HepG2 (cell line): Measurements from ENCODE around the gene PDK2. TPM values are rescaled to one million over a fixed set of nuclear protein-coding genes. Genes with fewer than 3 reads are reported as not detected.

Source experiments
- BORCS8-MEF2B ChIP-seq: sonication (generic); formaldehyde crosslinking; IDR thresholded peaks from 2 replicates; pipeline ENCODE4 v1.8.0; 2022; ENCODE audit warnings: mild to moderate bottlenecking, missing genetic modification reagents
- CCDC6 ChIP-seq: sonication (generic); formaldehyde crosslinking; IDR thresholded peaks from 2 replicates; pipeline ENCODE4 v1.8.1; 2022; ENCODE audit warnings: mild to moderate bottlenecking, missing genetic modification reagents, moderate library complexity
- FLYWCH1 ChIP-seq: sonication (generic); formaldehyde crosslinking; IDR thresholded peaks from 2 replicates; pipeline ENCODE4 v1.8.1; 2023; ENCODE audit warnings: mild to moderate bottlenecking, missing genetic modification reagents
- HNRNPL ChIP-seq: fragments of 200-400 bp; formaldehyde crosslinking; IDR thresholded peaks from 2 replicates; pipeline ENCODE4 v1.6.1; 2017; ENCODE audit warnings: mild to moderate bottlenecking, low read depth, low read length
- MAFG ChIP-seq: sonication (generic); formaldehyde crosslinking; IDR thresholded peaks from 2 replicates; pipeline ENCODE4 v1.5.1; 2020; ENCODE audit warnings: mild to moderate bottlenecking, missing genetic modification reagents
- NCOA2 ChIP-seq: sonication (generic); formaldehyde crosslinking; IDR thresholded peaks from 2 replicates; pipeline ENCODE4 v1.8.0; 2022; ENCODE audit warnings: inconsistent platforms
- NR2C2 ChIP-seq: sonication (generic); formaldehyde crosslinking; IDR thresholded peaks from 2 replicates; pipeline ENCODE4 v1.4.0; 2020; ENCODE audit warnings: missing genetic modification reagents, mild to moderate bottlenecking, moderate library complexity, borderline replicate concordance
- PAXIP1 ChIP-seq: sonication (generic); formaldehyde crosslinking; conservative IDR thresholded peaks from 2 replicates; pipeline ENCODE4 v1.4.0; 2020; ENCODE audit warnings: mild to moderate bottlenecking, missing genetic modification reagents, moderate library complexity
- PITX1 ChIP-seq: sonication (generic); formaldehyde crosslinking; IDR thresholded peaks from 2 replicates; pipeline ENCODE4 v1.5.1; 2020; ENCODE audit warnings: mild to moderate bottlenecking, missing genetic modification reagents
- SIX4 ChIP-seq: sonication (generic); formaldehyde crosslinking; IDR thresholded peaks from 2 replicates; pipeline ENCODE4 v1.4.0; 2020; ENCODE audit warnings: missing genetic modification reagents
- TOE1 ChIP-seq: sonication (generic); formaldehyde crosslinking; IDR thresholded peaks from 2 replicates; pipeline ENCODE4 v1.4.0; 2020; ENCODE audit warnings: mild to moderate bottlenecking, missing genetic modification reagents
- ZBTB20 ChIP-seq: sonication (generic); formaldehyde crosslinking; IDR thresholded peaks from 2 replicates; pipeline ENCODE4 v1.8.1; 2023; ENCODE audit warnings: missing genetic modification reagents, low read depth, mild to moderate bottlenecking, borderline replicate concordance
- ZFP37 ChIP-seq: sonication (generic); formaldehyde crosslinking; IDR thresholded peaks from 2 replicates; pipeline ENCODE4 v1.4.0; 2020; ENCODE audit warnings: missing genetic modification reagents, borderline replicate concordance
- ZNF253 ChIP-seq: sonication (generic); formaldehyde crosslinking; IDR thresholded peaks from 2 replicates; pipeline ENCODE4 v1.8.0; 2022; ENCODE audit warnings: mild to moderate bottlenecking, missing genetic modification reagents, borderline replicate concordance
- ZNF354B ChIP-seq: sonication (generic); formaldehyde crosslinking; IDR thresholded peaks from 2 replicates; pipeline ENCODE4 v1.8.0; 2022; ENCODE audit warnings: mild to moderate bottlenecking, missing genetic modification reagents
- ZNF441 ChIP-seq: sonication (generic); formaldehyde crosslinking; IDR thresholded peaks from 2 replicates; pipeline ENCODE4 v1.7.0; 2021; ENCODE audit warnings: missing genetic modification reagents, borderline replicate concordance
- ZNF780A ChIP-seq: sonication (generic); formaldehyde crosslinking; IDR thresholded peaks from 2 replicates; pipeline ENCODE4 v1.8.0; 2022; ENCODE audit warnings: mild to moderate bottlenecking, missing genetic modification reagents, moderate library complexity
- polyA plus RNA-seq, 8 experiments: library from polyadenylated mRNA; depleted of rRNA in 3 of 8; stranded (reverse) in 7 of 8; unstranded in 1 of 8; fragments of >200 nt; fragmentation: Illumina TruSeq in 4 of 8; extraction: Trizol in 4 of 8; gene quantifications; 2 replicates each; pipeline versions ENCODE4 v1.2.1 to v1.2.3, GENCODE V29; 2011 to 2016; ENCODE audit warnings: low read depth in 4 of 8, missing spikeins in 1 of 8, mixed read lengths in 1 of 8; ENCODE audit not compliant: insufficient read depth in 1 of 8
- total RNA-seq, 5 experiments: library from RNA; depleted of rRNA; stranded (reverse); fragments of >200 nt; fragmentation: Illumina TruSeq; extraction: Trizol; gene quantifications; 2 replicates each; pipeline ENCODE4 v1.2.3, GENCODE V29; 2016; ENCODE audit warnings: low read depth in 1 of 5
- TF ChIP-seq, protein P1 (sequence below): sonication (generic); formaldehyde crosslinking; IDR thresholded peaks from 2 replicates; pipeline ENCODE4 v1.9.0; 2022; ENCODE audit warnings: missing genetic modification reagents, mild to moderate bottlenecking, borderline replicate concordance
- TF ChIP-seq, protein P2 (sequence below): sonication (generic); formaldehyde crosslinking; conservative IDR thresholded peaks from 2 replicates; pipeline ENCODE4 v1.4.0; 2020; ENCODE audit warnings: missing genetic modification reagents
- TF ChIP-seq, protein P3 (sequence below): sonication (generic); formaldehyde crosslinking; IDR thresholded peaks from 2 replicates; pipeline ENCODE4 v1.8.0; 2022; ENCODE audit warnings: missing genetic modification reagents, mild to moderate bottlenecking, moderate library complexity, borderline replicate concordance
- TF ChIP-seq, protein P4 (sequence below): sonication (generic); formaldehyde crosslinking; IDR thresholded peaks from 2 replicates; pipeline ENCODE4 v1.8.0; 2022; ENCODE audit warnings: missing genetic modification reagents, low read depth, mild to moderate bottlenecking, borderline replicate concordance

PDK2 gene
- total and polyA plus RNA-seq, 2 of the 13 experiments (the other 11 are each of a cell fraction or from before 2014, with no cell fraction given), result 18.5 to 59.7 TPM

- no peak for TF ChIP-seq PAXIP1 (CRISPR knock-in tag)
- peak; percentile 60; the same call in 1 of the 2 replicates for TF ChIP-seq BORCS8-MEF2B
- no peak for TF ChIP-seq NCOA2 (CRISPR knock-in tag)
- TF ChIP-seq, protein P1, sequence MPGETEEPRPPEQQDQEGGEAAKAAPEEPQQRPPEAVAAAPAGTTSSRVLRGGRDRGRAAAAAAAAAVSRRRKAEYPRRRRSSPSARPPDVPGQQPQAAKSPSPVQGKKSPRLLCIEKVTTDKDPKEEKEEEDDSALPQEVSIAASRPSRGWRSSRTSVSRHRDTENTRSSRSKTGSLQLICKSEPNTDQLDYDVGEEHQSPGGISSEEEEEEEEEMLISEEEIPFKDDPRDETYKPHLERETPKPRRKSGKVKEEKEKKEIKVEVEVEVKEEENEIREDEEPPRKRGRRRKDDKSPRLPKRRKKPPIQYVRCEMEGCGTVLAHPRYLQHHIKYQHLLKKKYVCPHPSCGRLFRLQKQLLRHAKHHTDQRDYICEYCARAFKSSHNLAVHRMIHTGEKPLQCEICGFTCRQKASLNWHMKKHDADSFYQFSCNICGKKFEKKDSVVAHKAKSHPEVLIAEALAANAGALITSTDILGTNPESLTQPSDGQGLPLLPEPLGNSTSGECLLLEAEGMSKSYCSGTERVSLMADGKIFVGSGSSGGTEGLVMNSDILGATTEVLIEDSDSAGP (CRISPR knock-in tag), result peak; percentile 55; the same call in 1 of the 2 replicates
- TF ChIP-seq, protein P2, sequence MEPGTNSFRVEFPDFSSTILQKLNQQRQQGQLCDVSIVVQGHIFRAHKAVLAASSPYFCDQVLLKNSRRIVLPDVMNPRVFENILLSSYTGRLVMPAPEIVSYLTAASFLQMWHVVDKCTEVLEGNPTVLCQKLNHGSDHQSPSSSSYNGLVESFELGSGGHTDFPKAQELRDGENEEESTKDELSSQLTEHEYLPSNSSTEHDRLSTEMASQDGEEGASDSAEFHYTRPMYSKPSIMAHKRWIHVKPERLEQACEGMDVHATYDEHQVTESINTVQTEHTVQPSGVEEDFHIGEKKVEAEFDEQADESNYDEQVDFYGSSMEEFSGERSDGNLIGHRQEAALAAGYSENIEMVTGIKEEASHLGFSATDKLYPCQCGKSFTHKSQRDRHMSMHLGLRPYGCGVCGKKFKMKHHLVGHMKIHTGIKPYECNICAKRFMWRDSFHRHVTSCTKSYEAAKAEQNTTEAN (CRISPR knock-in tag), result no peak
- no peak for TF ChIP-seq HNRNPL
- TF ChIP-seq NR2C2 (CRISPR knock-in tag), result no peak
- TF ChIP-seq TOE1 (CRISPR knock-in tag), result no peak
- TF ChIP-seq ZNF441 (CRISPR knock-in tag), result no peak
- no peak for TF ChIP-seq CCDC6 (CRISPR knock-in tag)
- no peak for TF ChIP-seq ZBTB20 (CRISPR knock-in tag)
- TF ChIP-seq MAFG (CRISPR knock-in tag), result no peak
- TF ChIP-seq ZNF354B (CRISPR knock-in tag), result no peak
- no peak for TF ChIP-seq SIX4 (CRISPR knock-in tag)
- TF ChIP-seq FLYWCH1 (CRISPR knock-in tag), result no peak
- TF ChIP-seq ZNF253 (CRISPR knock-in tag), result no peak
- no peak for TF ChIP-seq ZFP37
- TF ChIP-seq ZNF780A (CRISPR knock-in tag), result no peak
- no peak for TF ChIP-seq PITX1 (CRISPR knock-in tag)
- TF ChIP-seq, protein P3, sequence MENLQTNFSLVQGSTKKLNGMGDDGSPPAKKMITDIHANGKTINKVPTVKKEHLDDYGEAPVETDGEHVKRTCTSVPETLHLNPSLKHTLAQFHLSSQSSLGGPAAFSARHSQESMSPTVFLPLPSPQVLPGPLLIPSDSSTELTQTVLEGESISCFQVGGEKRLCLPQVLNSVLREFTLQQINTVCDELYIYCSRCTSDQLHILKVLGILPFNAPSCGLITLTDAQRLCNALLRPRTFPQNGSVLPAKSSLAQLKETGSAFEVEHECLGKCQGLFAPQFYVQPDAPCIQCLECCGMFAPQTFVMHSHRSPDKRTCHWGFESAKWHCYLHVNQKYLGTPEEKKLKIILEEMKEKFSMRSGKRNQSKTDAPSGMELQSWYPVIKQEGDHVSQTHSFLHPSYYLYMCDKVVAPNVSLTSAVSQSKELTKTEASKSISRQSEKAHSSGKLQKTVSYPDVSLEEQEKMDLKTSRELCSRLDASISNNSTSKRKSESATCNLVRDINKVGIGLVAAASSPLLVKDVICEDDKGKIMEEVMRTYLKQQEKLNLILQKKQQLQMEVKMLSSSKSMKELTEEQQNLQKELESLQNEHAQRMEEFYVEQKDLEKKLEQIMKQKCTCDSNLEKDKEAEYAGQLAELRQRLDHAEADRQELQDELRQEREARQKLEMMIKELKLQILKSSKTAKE (CRISPR knock-in tag), result no peak
- TF ChIP-seq, protein P4, sequence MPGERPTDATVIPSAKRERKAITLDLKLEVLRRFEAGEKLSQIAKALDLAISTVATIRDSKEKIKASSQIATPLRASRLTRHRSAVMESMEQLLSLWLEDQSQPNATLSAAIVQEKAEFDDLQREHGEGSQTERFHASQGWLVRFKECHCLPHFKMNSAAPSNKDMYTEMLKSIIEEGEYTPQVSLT (CRISPR knock-in tag), result no peak; the same call in 1 of the 2 replicates
Measured at GRCh38 chr17:50087246-50087911, 7.8 kb upstream of the PDK2 start (continued).
